Astrocyte (in vitro differentiated cells and primary cell): ENCODE results near the gene IL1R2. TPM values are rescaled to one million over a fixed set of nuclear protein-coding genes. Genes with fewer than 3 reads are reported as not detected.
A peak's percentile ranks its signal among the peaks of the same experiment; 100 is the strongest.

Experiments
- DNase-seq: peaks from one replicate; pipeline ENCODE4 v3.0.0-alpha.2; 2010; ENCODE audit warnings: low read depth
- FAIRE-seq: peaks from 2 replicates; lab custom pipeline; 2011; peaks lifted over from hg19 to GRCh38; lab: Jason Lieb, UNC
- H2AFZ ChIP-seq: 2 replicates; pipeline ENCODE4 v1.6.0; 2012; ENCODE audit warnings: low read depth, low read length, inconsistent platforms
- H3K27ac ChIP-seq: 2 replicates; pipeline ENCODE4 v1.5.1; 2011; ENCODE audit warnings: low read depth, low read length, inconsistent platforms
- H3K27me3 ChIP-seq: 2 replicates; pipeline ENCODE4 v1.6.0; 2011; ENCODE audit warnings: low read length, inconsistent platforms; ENCODE audit not compliant: insufficient read depth
- H3K36me3 ChIP-seq: 2 replicates; pipeline ENCODE4 v1.5.1; 2011; ENCODE audit warnings: low read length, inconsistent platforms; ENCODE audit not compliant: insufficient read depth
- H3K4me1 ChIP-seq: 2 replicates; pipeline ENCODE4 v1.5.1; 2011; ENCODE audit warnings: low read length, inconsistent platforms; ENCODE audit not compliant: insufficient read depth
- H3K4me2 ChIP-seq: 2 replicates; pipeline ENCODE4 v1.6.0; 2012; ENCODE audit warnings: low read length, inconsistent platforms
- H3K4me3 ChIP-seq: 2 replicates; pipeline ENCODE4 v1.5.1; 2011; ENCODE audit warnings: low read depth, mild to moderate bottlenecking, low read length, inconsistent platforms; ENCODE audit not compliant: insufficient read depth
- H3K79me2 ChIP-seq: 2 replicates; pipeline ENCODE4 v1.6.0; 2012; ENCODE audit warnings: mild to moderate bottlenecking, low read length, inconsistent platforms; ENCODE audit not compliant: insufficient read depth
- H3K9ac ChIP-seq: 2 replicates; pipeline ENCODE4 v1.6.0; 2012; ENCODE audit warnings: mild to moderate bottlenecking, low read length, inconsistent platforms
- H3K9me3 ChIP-seq: 2 replicates; pipeline ENCODE4 v1.5.1; 2012; ENCODE audit warnings: low read depth, mild to moderate bottlenecking, low read length, inconsistent platforms; ENCODE audit not compliant: insufficient read depth
- H4K20me1 ChIP-seq: 2 replicates; pipeline ENCODE4 v1.6.0; 2012; ENCODE audit warnings: low read length, inconsistent platforms; ENCODE audit not compliant: insufficient read depth
- H3K27ac Mint-ChIP-seq: one replicate; pipeline ENCODE4 v1.8.0; 2021; ENCODE audit warnings: mild to moderate bottlenecking, mixed read lengths; ENCODE audit not compliant: unreplicated experiment
- H3K27me3 Mint-ChIP-seq: one replicate; pipeline ENCODE4 v1.8.0; 2021; ENCODE audit warnings: low read depth, mixed read lengths; ENCODE audit not compliant: unreplicated experiment
- H3K36me3 Mint-ChIP-seq: one replicate; pipeline ENCODE4 v1.8.0; 2021; ENCODE audit warnings: low read depth, mixed read lengths; ENCODE audit not compliant: unreplicated experiment
- H3K4me1 Mint-ChIP-seq: one replicate; pipeline ENCODE4 v1.8.0; 2021; ENCODE audit warnings: low read depth, mixed read lengths; ENCODE audit not compliant: unreplicated experiment
- H3K4me3 Mint-ChIP-seq: one replicate; pipeline ENCODE4 v1.8.0; 2021; ENCODE audit warnings: mild to moderate bottlenecking, moderate library complexity, mixed read lengths; ENCODE audit not compliant: unreplicated experiment
- H3K9me3 Mint-ChIP-seq: one replicate; pipeline ENCODE4 v1.8.0; 2021; ENCODE audit warnings: mild to moderate bottlenecking, mixed read lengths; ENCODE audit not compliant: unreplicated experiment
- EZH2 ChIP-seq: IDR thresholded peaks from 2 replicates; pipeline ENCODE4 v1.6.1; 2012; ENCODE audit warnings: mild to moderate bottlenecking, low read length, inconsistent platforms; ENCODE audit not compliant: insufficient read depth
- total RNA-seq: library from RNA; stranded (reverse); gene quantifications from 2 replicates; pipeline ENCODE4 v1.2.1, GENCODE V29; 2021
- TF ChIP-seq, protein P1 (sequence below): IDR thresholded peaks from 2 replicates; pipeline ENCODE4 v1.5.1; 2011; ENCODE audit warnings: low read depth, mild to moderate bottlenecking, inconsistent platforms, low read length, moderate library complexity; ENCODE audit not compliant: insufficient read depth

The IL1R2 gene
- total RNA-seq, 1 donor from 2014 or later = 0.34 TPM

DNA sequence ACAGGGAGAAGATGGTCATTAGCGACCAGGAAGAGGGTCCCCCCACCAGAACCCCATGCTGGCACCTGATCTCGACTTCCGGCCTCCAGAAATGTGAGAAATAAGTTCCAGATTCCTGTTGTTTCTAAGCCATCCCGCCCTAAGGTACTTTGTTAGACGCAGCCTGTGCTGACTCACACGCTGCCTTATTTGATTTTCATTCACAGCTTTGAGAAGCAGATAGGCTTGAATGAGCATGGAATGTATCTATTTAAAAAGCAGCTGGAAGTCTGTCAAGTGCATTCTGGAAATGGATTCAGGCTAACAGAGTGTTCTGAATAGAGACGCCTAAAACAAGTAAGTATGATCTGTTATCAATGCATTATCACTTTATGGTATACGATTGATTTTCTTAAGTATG lies 8.3 kb upstream of the IL1R2 start:
- H3K4me1 ChIP-seq = no peaks in the 10 kb centered on the region
- Mint-ChIP-seq H3K4me1 (peaks cover 6% of the 10 kb centered on the region), H3K27me3 (peaks cover 19% of the 10 kb centered on the region), H3K27ac (no peak overlapping the region), H3K36me3 (peaks cover 2% of the 10 kb centered on the region), H3K4me3 (no peak overlapping the region), H3K9me3 (no peaks in the 10 kb centered on the region)
- no peaks in the 10 kb centered on the region for H3K27me3 ChIP-seq
- FAIRE-seq (no peak), DNase-seq (peak; percentile 61)
- H2AFZ ChIP-seq = no peak overlapping the region
- no peak overlapping the region for H3K4me3 ChIP-seq
- no peaks in the 10 kb centered on the region for H4K20me1 ChIP-seq
- no peaks in the 10 kb centered on the region for H3K36me3 ChIP-seq
- no peak overlapping the region for H3K27ac ChIP-seq
- H3K9me3 ChIP-seq = no peaks in the 10 kb centered on the region
- H3K9ac ChIP-seq = no peak overlapping the region
- TF ChIP-seq, protein P1, sequence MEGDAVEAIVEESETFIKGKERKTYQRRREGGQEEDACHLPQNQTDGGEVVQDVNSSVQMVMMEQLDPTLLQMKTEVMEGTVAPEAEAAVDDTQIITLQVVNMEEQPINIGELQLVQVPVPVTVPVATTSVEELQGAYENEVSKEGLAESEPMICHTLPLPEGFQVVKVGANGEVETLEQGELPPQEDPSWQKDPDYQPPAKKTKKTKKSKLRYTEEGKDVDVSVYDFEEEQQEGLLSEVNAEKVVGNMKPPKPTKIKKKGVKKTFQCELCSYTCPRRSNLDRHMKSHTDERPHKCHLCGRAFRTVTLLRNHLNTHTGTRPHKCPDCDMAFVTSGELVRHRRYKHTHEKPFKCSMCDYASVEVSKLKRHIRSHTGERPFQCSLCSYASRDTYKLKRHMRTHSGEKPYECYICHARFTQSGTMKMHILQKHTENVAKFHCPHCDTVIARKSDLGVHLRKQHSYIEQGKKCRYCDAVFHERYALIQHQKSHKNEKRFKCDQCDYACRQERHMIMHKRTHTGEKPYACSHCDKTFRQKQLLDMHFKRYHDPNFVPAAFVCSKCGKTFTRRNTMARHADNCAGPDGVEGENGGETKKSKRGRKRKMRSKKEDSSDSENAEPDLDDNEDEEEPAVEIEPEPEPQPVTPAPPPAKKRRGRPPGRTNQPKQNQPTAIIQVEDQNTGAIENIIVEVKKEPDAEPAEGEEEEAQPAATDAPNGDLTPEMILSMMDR = no peak
- no peak for TF ChIP-seq EZH2
- H3K4me2 ChIP-seq = no peak overlapping the region
- H3K79me2 ChIP-seq = no peaks in the 10 kb centered on the region

DNA sequence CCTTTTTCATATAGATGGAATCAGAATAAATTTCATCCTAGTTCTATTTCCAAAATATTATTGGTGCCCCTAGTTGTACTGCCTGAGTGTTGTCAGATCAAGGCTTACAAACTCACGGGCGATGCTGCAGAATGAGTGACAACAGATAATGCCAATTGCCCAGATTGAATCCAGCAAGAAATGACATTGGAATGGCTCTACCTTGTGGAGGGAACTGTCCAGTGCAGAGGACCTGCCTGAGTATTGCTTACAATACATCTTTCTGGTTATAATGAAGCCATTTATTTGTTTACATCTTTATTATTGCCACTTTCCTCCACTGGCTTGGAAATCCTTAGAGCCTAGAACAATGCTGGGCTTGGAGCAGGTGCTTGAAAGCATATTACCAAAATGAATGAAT lies 7.8 kb upstream of the IL1R2 start:
- FAIRE-seq (no peak), DNase-seq (no peak)
- no peaks in the 10 kb centered on the region for H3K9me3 ChIP-seq
- no peaks in the 10 kb centered on the region for H3K4me1 ChIP-seq
- no peak overlapping the region for H3K4me2 ChIP-seq
- Mint-ChIP-seq H3K9me3 (no peaks in the 10 kb centered on the region), H3K4me1 (peaks cover 8% of the 10 kb centered on the region), H3K36me3 (peaks cover 2% of the 10 kb centered on the region), H3K4me3 (no peak overlapping the region), H3K27me3 (peaks cover 23% of the 10 kb centered on the region), H3K27ac (no peak overlapping the region)
- no peaks in the 10 kb centered on the region for H3K27me3 ChIP-seq
- no peaks in the 10 kb centered on the region for H4K20me1 ChIP-seq
- no peak overlapping the region for H3K27ac ChIP-seq
- no peak overlapping the region for H2AFZ ChIP-seq
- TF ChIP-seq EZH2 = no peak
- TF ChIP-seq, protein P1 = peak; percentile 36
- no peak overlapping the region for H3K4me3 ChIP-seq
- no peak overlapping the region for H3K9ac ChIP-seq
- H3K79me2 ChIP-seq = no peaks in the 10 kb centered on the region
- H3K36me3 ChIP-seq = no peaks in the 10 kb centered on the region

DNA sequence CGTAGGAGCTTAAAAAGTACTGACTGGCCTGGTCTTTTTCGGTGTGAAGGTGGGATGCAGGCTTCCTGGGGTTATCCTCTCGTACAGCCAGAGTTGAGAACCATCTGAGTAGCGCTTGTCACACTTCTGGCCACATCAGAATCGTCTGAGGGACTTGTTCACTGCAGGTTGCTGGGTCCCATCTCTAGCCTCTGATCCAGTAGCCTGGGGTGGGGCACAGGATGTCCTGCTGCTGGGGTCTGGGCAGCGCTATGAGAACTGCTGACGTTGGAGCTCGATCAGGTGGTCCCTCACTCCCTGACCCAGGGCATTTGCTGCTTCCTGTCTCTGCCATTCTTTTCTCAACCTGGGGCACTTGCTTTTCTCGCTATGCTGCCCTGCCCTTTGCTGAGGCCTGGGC lies 7.1 kb upstream of the IL1R2 start:
- no peaks in the 10 kb centered on the region for H4K20me1 ChIP-seq
- H3K9me3 ChIP-seq = no peaks in the 10 kb centered on the region
- no peaks in the 10 kb centered on the region for H3K4me1 ChIP-seq
- Mint-ChIP-seq H3K4me1 (peaks cover 8% of the 10 kb centered on the region), H3K27ac (no peak overlapping the region), H3K27me3 (peaks cover 23% of the 10 kb centered on the region), H3K4me3 (no peak overlapping the region), H3K36me3 (peaks cover 2% of the 10 kb centered on the region), H3K9me3 (no peaks in the 10 kb centered on the region)
- H3K4me2 ChIP-seq = no peak overlapping the region
- H3K9ac ChIP-seq = no peak overlapping the region
- TF ChIP-seq EZH2 = no peak
- TF ChIP-seq, protein P1 = no peak
- H3K27ac ChIP-seq = no peak overlapping the region
- no peaks in the 10 kb centered on the region for H3K36me3 ChIP-seq
- no peak for DNase-seq
- H3K79me2 ChIP-seq = no peaks in the 10 kb centered on the region
- FAIRE-seq = no peak
- no peaks in the 10 kb centered on the region for H3K27me3 ChIP-seq
- no peak overlapping the region for H3K4me3 ChIP-seq
- no peak overlapping the region for H2AFZ ChIP-seq
